Heart right ventricle (tissue), 16 donors: ENCODE measurements around the gene LAMC3. TPM values are rescaled to one million over a fixed set of nuclear protein-coding genes. Genes with fewer than 3 reads are reported as not detected.
A peak's percentile ranks its signal among the peaks of the same experiment; 100 is the strongest.

Experiments used
- ATAC-seq, 8 donors: fragments of 200-7000 bp; cut with Tn5 transposase; one replicate each; pipeline ENCODE4 v1.9.1; 2020; ENCODE audit warnings: mild to moderate bottlenecking in 8 of 8, moderate library complexity in 8 of 8, moderate number of reproducible peaks in 1 of 8
- DNase-seq, 2 donors: peaks; one replicate each; pipeline ENCODE4 v3.0.0-alpha.2; 2020
- H3K27ac ChIP-seq, 10 donors: fragments of 200-600 bp; sonication (generic) in 2 of 10; one replicate each; pipeline versions ENCODE4 v1.5.0 to v1.8.0; 2020 to 2022; ENCODE audit warnings: mild to moderate bottlenecking in 3 of 10
- H3K27me3 ChIP-seq, 7 donors: fragments of 200-600 bp; one replicate each; pipeline ENCODE4 v1.8.0; 2021 to 2022; ENCODE audit warnings: mild to moderate bottlenecking in 2 of 7
- H3K36me3 ChIP-seq, 9 donors: fragments of 200-600 bp; sonication (generic) in 1 of 9; one replicate each; pipeline versions ENCODE4 v1.5.0 to v1.8.0; 2020 to 2022; ENCODE audit warnings: mild to moderate bottlenecking in 2 of 9
- H3K4me1 ChIP-seq, 9 donors: fragments of 200-600 bp; sonication (generic) in 1 of 9; one replicate each; pipeline versions ENCODE4 v1.5.0 to v1.8.0; 2020 to 2022; ENCODE audit warnings: mild to moderate bottlenecking in 4 of 9
- H3K4me3 ChIP-seq, 10 donors: fragments of 200-600 bp; sonication (generic) in 2 of 10; one replicate each; pipeline versions ENCODE4 v1.5.0 to v1.8.0; 2020 to 2022; ENCODE audit warnings: mild to moderate bottlenecking in 7 of 10, moderate library complexity in 2 of 10
- H3K9me3 ChIP-seq, 11 donors: fragments of 200-600 bp in 10 of 11; sonication (generic) in 2 of 11; one replicate each; pipeline versions ENCODE4 v1.5.0 to v1.8.0; 2013 to 2022; ENCODE audit warnings: mild to moderate bottlenecking in 2 of 11, control low read depth in 1 of 11, moderate library complexity in 1 of 11
- WGBS, 2 donors: extraction: QIAGEN DNeasy Blood & Tissue Kit; methylation state at CpG; one replicate each; pipeline ENCODE4 v1.1.7; 2013; ENCODE audit warnings: inconsistent platforms in 1 of 2; 5-methylcytosine and 5-hydroxymethylcytosine counted together
- intact Hi-C, 10 donors: fragments of 100-400 bp; cut with DNase I; formaldehyde crosslinking; loops; one replicate each; pipeline versions ENCODE4 v1.11.1 to v1.14.2; 2022
- polyA plus RNA-seq, 2 donors: library from polyadenylated mRNA; stranded (reverse); fragments of 200-250 nt; gene quantifications; one replicate each; pipeline ENCODE4 v1.2.3, GENCODE V29; 2013
- total RNA-seq, 10 donors: library from RNA; stranded (reverse); fragmentation: NEBNext Ultra II Directional in 3 of 10; extraction: Animal tissue kit (Norgen Biotek cat#: 25700) in 3 of 10; gene quantifications; one replicate each; pipeline versions ENCODE4 v1.2.1 to v1.2.4, GENCODE V29; 2021 to 2023
- TF ChIP-seq, protein P1 (sequence below), 9 donors: fragments of 200-600 bp; sonication (generic) in 2 of 9; IDR thresholded peaks; one replicate each; pipeline versions ENCODE4 v1.5.0 to v1.8.0; 2021 to 2022; ENCODE audit warnings: antibody characterized with exemption in 9 of 9, mild to moderate bottlenecking in 5 of 9, moderate library complexity in 1 of 9
- donor health status: Arrhythmogenic right ventricular cardiomyopathy.
- donor health status: ischemic (EF 13 %, LVEDD 7.1; RV severe dilation, severe dysfunction).
- donor health status: healthy with polysubstance abuse.
- donor health status: DM: no; HTN: yes; CAD: no.
- donor health status: DM: no; HTN: no; CAD: no.
- donor health status: ischemic (EF 25% LVEDD 6.9; RV normal size, moderate dysfunction).
- donor health status: ischemic (EF 25% LVEDD 5.7; RV mildly dilated, moderate dysfunction).
- donor health status: healthy.
- donor health status: DM: yes; HTN: yes; CAD: no.
- donor health status: Ischemic cardiomyopathy.
- donor health status: ischemic (EF 35%, LVEDD 5.7; RV mildly dilated, moderate dysfunction).
- donor health status: nonischemic (EF 11% LVEDD 7.7; RV severe dilation, severe dysfunction).
- donor health status: DM: yes; HTN: yes; CAD: no.
- donor health status: PGD.
- donor health status: ischemic (EF 29% LVEDD 5.4; RV normal size, mild dysfunction).
- donor health status: nonischemic (EF 23%, LVEDD 6.1; RV moderate dilation, normal function).

The LAMC3 gene
- total and polyA plus RNA-seq, 12 donors, result 0.07 to 5.4 (median 0.30) TPM; not detected in 1

DNA sequence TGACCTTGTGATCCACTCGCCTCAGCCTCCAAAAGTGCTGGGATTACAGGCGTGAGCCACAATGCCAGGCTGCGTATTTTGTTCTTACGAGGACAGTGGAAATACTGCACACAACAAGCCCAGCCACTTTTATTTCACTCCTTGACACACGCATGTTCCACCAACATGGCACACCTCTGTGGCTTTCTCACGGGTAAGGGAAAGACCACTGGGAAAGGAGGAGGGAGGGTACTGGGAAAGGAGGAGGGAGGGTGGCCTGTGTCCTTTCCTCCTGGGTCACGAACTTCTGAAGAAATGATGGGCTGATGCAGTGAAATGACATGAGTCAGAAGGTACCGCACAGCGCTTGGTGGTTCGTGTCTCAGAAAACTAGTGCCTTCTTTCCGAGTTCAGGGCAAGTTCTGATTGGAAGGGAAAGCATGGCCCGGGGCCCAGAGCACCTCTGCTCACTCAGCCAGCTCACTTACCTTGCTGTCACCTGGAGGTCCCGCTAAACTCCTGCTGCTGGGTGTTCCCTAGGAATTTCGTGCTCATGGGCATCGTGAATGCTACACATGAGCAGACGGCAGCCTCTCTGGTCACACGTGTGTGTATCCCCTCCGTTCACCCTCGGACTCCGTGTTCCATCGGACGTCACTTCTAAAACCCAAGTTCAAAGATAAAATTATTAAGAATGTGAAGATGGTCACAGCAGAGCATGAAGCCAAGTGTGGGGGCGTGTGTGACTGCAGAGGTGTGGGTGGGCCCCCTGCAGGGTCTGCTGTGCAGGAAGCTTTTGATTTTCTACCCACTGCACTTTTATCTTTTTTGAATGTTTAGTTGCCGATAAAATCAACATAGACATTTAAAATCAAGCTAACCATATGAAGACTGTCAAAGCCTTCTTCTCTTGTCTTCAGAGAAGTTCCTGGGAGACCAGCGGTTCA, 42.9 kb downstream of the LAMC3 start:
- Histone ChIP-seq H3K9me3 (no peaks in the 10 kb centered on the region), H3K4me1 (peaks cover 0 to 1% (median 0%) of the 10 kb centered on the region in 9 donors), H3K27me3 (peaks cover 0 to 19% (median 0%) of the 10 kb centered on the region in 7 donors), H3K36me3 (no peaks in the 10 kb centered on the region), H3K4me3 (no peak overlapping the region), H3K27ac (no peak overlapping the region)
- DNase-seq (no peak), ATAC-seq (no peak)
- intact Hi-C loops, result loop anchor here in 4 of 10 donors (10.0 kb wide), 2 partner anchors 73 to 283 kb away; partner anchors contain the start of gene NUP214 (in 3 of the 4)
- TF ChIP-seq, protein P1, sequence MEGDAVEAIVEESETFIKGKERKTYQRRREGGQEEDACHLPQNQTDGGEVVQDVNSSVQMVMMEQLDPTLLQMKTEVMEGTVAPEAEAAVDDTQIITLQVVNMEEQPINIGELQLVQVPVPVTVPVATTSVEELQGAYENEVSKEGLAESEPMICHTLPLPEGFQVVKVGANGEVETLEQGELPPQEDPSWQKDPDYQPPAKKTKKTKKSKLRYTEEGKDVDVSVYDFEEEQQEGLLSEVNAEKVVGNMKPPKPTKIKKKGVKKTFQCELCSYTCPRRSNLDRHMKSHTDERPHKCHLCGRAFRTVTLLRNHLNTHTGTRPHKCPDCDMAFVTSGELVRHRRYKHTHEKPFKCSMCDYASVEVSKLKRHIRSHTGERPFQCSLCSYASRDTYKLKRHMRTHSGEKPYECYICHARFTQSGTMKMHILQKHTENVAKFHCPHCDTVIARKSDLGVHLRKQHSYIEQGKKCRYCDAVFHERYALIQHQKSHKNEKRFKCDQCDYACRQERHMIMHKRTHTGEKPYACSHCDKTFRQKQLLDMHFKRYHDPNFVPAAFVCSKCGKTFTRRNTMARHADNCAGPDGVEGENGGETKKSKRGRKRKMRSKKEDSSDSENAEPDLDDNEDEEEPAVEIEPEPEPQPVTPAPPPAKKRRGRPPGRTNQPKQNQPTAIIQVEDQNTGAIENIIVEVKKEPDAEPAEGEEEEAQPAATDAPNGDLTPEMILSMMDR (IDR thresholded peaks at IDR 0.05), result no peak
- 82 to 85% methylated on average over 25 of the region's 25 CpGs for WGBS, 2 donors

DNA sequence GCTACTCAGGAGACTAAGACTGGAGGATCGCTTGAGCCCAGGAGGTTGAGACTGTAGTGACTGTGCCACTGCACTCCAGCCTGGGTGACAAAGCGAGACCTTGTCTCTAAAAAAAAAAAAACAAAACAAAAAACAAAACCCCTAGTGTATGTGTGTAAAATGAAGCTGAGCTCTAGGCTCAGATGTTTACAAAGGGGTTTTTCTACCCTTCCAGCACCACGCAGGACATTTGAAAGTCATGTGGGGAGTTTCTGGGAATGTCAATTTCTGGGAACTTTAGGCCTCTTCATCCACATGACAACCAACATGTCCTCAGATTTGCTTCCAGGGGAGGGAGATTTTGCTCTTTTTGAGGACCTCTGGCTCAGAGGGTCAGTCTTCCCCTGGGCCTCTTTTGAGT, 44.9 kb downstream of the LAMC3 start:
- TF ChIP-seq, protein P1 (IDR thresholded peaks at IDR 0.05), result no peak
- no peaks in the 10 kb centered on the region for H3K9me3 ChIP-seq
- peaks cover 0 to 10% (median 0%) of the 10 kb centered on the region in 9 donors for H3K4me1 ChIP-seq
- H3K36me3 ChIP-seq, result no peaks in the 10 kb centered on the region
- DNase-seq (no peak), ATAC-seq (no peak)
- H3K4me3 ChIP-seq, result no peak overlapping the region
- H3K27ac ChIP-seq, result no peak overlapping the region
- WGBS, 2 donors, result 88 to 91% methylated on average over 3 of the region's 3 CpGs
- peaks cover 0 to 17% (median 0%) of the 10 kb centered on the region in 7 donors for H3K27me3 ChIP-seq
- intact Hi-C loops, result loop anchor here in 4 of 10 donors (10.0 kb wide), 2 partner anchors 71 to 281 kb away; partner anchors contain the start of gene NUP214 (in 3 of the 4)

DNA sequence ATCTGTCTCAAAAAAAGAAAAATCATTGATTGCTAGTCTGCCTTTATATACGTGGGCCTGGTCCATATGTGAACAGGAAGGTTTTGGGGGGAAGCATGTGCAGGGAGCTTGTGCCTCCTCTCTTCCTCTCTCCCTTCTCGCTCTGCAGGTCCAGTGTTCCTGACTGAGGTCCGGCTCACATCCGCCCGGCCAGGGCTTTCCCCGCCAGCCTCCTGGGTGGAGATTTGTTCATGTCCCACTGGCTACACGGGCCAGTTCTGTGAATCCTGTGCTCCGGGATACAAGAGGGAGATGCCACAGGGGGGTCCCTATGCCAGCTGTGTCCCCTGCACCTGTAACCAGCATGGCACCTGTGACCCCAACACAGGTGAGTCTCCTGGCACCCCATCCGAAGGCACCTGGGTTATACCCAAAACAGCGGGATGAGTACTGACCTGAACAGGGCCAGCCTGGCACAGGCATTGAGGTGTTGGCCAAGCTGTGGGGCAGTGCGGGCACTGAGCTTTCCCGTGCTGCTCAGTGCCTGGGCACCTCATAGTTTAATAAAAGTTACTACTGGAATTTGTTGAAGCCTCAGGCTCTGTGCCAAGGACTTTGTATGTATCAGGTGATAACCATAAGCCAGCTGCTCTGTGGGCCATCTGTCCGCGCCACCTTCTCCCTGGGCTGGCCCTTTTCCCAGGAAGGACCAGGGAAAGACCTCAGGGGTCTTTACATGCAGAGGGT, 48.0 kb downstream of the LAMC3 start:
- Histone ChIP-seq H3K36me3 (no peaks in the 10 kb centered on the region), H3K27ac (no peak overlapping the region), H3K27me3 (peaks cover 0 to 13% (median 0%) of the 10 kb centered on the region in 7 donors), H3K9me3 (no peaks in the 10 kb centered on the region), H3K4me1 (peaks cover 0 to 10% (median 0%) of the 10 kb centered on the region in 9 donors), H3K4me3 (no peak overlapping the region)
- 75 to 81% methylated on average over 14 of the region's 14 CpGs for WGBS, 2 donors
- TF ChIP-seq, protein P1 (IDR thresholded peaks at IDR 0.05), result no peak
- ATAC-seq (peak in 6 of 8 donors; percentile 7 to 52 (median 28)), DNase-seq (no peak)
- intact Hi-C loops, result loop anchor here in 9 of 10 donors (2.0 to 10.0 kb wide), 6 partner anchors 68 to 280 kb away; partner anchors contain the start of gene NUP214 (in 6 of the 9)
